ENCODE data around the gene KCNMB1.

The KCNMB1 gene

GRCh38 chr5:170431571-170431970 is 42.4 kb upstream of the KCNMB1 start:
- TF ChIP-seq CTCF (IDR thresholded peaks at IDR 0.05; ENCODE audit: low read depth, low read length, missing control alignments): no peak
- in situ Hi-C loops (cut with HindIII; ENCODE audit: low sequenced_read_pairs): no loop called here
- no peak overlapping the region for H3K4me3 ChIP-seq (ENCODE audit: low read depth, low read length)
- DNase-seq (ENCODE audit: low read depth): no peak

- TF ChIP-seq CTCF (IDR thresholded peaks at IDR 0.05; ENCODE audit: low read depth, low read length, missing control alignments): no peak
- in situ Hi-C loops (cut with HindIII; ENCODE audit: low sequenced_read_pairs): no loop called here
- no peak overlapping the region for H3K4me3 ChIP-seq (ENCODE audit: low read depth, low read length)
- no peak for DNase-seq (ENCODE audit: low read depth)
These were observed 41.8 kb upstream of the KCNMB1 start for GRCh38 chr5:170430866-170431437.

- DNase-seq (ENCODE audit: low read depth): no peak
- no peak for TF ChIP-seq CTCF (IDR thresholded peaks at IDR 0.05; ENCODE audit: low read depth, low read length, missing control alignments)
- in situ Hi-C loops (cut with HindIII; ENCODE audit: low sequenced_read_pairs): no loop called here
- no peak overlapping the region for H3K4me3 ChIP-seq (ENCODE audit: low read depth, low read length)
These were observed 41.1 kb upstream of the KCNMB1 start for GRCh38 chr5:170430256-170430655.

- in situ Hi-C loops (cut with HindIII; ENCODE audit: low sequenced_read_pairs): no loop called here
- peak; percentile 54 for TF ChIP-seq CTCF (IDR thresholded peaks at IDR 0.05; ENCODE audit: low read depth, low read length, missing control alignments)
- no peak for DNase-seq (ENCODE audit: low read depth)
- no peak overlapping the region for H3K4me3 ChIP-seq (ENCODE audit: low read depth, low read length)
These were observed 39.8 kb upstream of the KCNMB1 start for GRCh38 chr5:170429014-170429413.

GRCh38 chr5:170427672-170428236 is 38.6 kb upstream of the KCNMB1 start:
- H3K4me3 ChIP-seq (ENCODE audit: low read depth, low read length): no peak overlapping the region
- in situ Hi-C loops (cut with HindIII; ENCODE audit: low sequenced_read_pairs): no loop called here
- TF ChIP-seq CTCF (IDR thresholded peaks at IDR 0.05; ENCODE audit: low read depth, low read length, missing control alignments): no peak
- DNase-seq (ENCODE audit: low read depth): no peak

GRCh38 chr5:170426786-170427185 is 37.6 kb upstream of the KCNMB1 start:
- in situ Hi-C loops (cut with HindIII; ENCODE audit: low sequenced_read_pairs): no loop called here
- H3K4me3 ChIP-seq (ENCODE audit: low read depth, low read length): no peak overlapping the region
- no peak for TF ChIP-seq CTCF (IDR thresholded peaks at IDR 0.05; ENCODE audit: low read depth, low read length, missing control alignments)
- DNase-seq (ENCODE audit: low read depth): no peak

All from astrocyte of the cerebellum (primary cell).